ENCODE data around the gene PFKL. TPM values are rescaled to one million over a fixed set of nuclear protein-coding genes. Genes with fewer than 3 reads are reported as not detected.
"Not testable (repeated sequence)": the region's sequence is repeated elsewhere in the genome, so short reads cannot be mapped to it uniquely, and the experiment has no call there.

Gene PFKL
- total and polyA plus RNA-seq, 12 donors, result 16.6 to 123 (median 94.1) TPM

DNA sequence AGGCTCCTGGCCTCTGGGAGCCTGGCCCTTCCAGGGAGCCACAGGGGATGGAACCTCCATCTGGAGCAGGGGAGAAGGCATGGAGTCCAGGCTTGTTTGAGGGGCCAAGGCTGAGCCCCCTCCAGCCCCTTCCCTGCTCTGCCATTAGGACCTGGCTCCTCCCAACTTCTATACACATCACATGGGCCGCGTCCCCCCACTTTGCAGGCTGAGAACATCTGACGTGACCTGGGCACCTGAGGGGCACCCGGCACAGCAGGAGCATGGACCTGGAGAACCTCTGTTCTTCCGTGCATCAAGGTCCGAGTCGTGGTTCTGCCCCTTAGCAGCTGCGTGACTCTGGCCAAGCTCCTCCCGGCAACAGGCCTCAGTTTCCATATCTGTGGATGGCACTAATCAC, 18.1 kb upstream of the PFKL start:
- intact Hi-C loops (cut with DNase I), result no loop called here
- 88 to 100% (median 94%) methylated on average over 3 to 9 of the region's 9 CpGs for WGBS, 4 donors
- Histone ChIP-seq H3K4me1 (replicated peaks in 1 of 2) (peaks cover 0 to 6% of the 10 kb centered on the region in 2 donors), H3K36me3 (replicated peaks in 1 of 2) (no peaks in the 10 kb centered on the region), H3K27me3 (peaks cover 13% of the 10 kb centered on the region), H3K9me3 (replicated peaks in 1 of 3) (no peaks in the 10 kb centered on the region), H3K4me3 (no peak overlapping the region), H3K27ac (no peak overlapping the region)
- no peak for DNase-seq
- TF ChIP-seq, protein P1, sequence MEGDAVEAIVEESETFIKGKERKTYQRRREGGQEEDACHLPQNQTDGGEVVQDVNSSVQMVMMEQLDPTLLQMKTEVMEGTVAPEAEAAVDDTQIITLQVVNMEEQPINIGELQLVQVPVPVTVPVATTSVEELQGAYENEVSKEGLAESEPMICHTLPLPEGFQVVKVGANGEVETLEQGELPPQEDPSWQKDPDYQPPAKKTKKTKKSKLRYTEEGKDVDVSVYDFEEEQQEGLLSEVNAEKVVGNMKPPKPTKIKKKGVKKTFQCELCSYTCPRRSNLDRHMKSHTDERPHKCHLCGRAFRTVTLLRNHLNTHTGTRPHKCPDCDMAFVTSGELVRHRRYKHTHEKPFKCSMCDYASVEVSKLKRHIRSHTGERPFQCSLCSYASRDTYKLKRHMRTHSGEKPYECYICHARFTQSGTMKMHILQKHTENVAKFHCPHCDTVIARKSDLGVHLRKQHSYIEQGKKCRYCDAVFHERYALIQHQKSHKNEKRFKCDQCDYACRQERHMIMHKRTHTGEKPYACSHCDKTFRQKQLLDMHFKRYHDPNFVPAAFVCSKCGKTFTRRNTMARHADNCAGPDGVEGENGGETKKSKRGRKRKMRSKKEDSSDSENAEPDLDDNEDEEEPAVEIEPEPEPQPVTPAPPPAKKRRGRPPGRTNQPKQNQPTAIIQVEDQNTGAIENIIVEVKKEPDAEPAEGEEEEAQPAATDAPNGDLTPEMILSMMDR (IDR thresholded peaks at IDR 0.05), result no peak
- TF ChIP-seq POLR2A (IDR thresholded peaks at IDR 0.05), result no peak

DNA sequence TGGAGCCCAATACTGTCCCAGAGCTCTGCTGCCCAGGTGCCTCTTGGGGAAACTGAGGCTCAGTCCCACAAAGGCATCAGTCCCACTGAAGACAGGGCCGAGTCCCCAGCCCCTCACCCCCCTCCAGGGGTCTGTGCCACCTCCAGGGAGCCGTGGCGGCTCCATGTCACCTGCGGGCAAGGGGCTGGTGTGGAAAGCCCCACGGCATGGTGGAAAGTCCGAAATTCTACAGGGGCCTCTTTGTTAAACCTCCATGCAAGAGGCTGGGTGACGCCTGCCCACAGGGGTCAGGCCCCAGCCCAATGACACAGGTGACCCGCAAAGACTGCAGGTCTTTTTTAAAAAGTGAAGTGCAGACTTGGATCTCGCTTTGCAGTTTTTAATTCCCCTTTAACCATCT, 17.5 kb upstream of the PFKL start:
- Histone ChIP-seq H3K27ac (no peak overlapping the region), H3K36me3 (replicated peaks in 1 of 2) (no peaks in the 10 kb centered on the region), H3K4me3 (no peak overlapping the region), H3K4me1 (replicated peaks in 1 of 2) (peaks cover 0 to 6% of the 10 kb centered on the region in 2 donors), H3K9me3 (replicated peaks in 1 of 3) (no peaks in the 10 kb centered on the region), H3K27me3 (peaks cover 18% of the 10 kb centered on the region)
- 78 to 87% (median 86%) methylated on average over 3 to 9 of the region's 9 CpGs for WGBS, 4 donors
- intact Hi-C loops (cut with DNase I), result no loop called here
- no peak for DNase-seq
- TF ChIP-seq POLR2A (IDR thresholded peaks at IDR 0.05), result no peak
- TF ChIP-seq, protein P1 (IDR thresholded peaks at IDR 0.05), result no peak

DNA sequence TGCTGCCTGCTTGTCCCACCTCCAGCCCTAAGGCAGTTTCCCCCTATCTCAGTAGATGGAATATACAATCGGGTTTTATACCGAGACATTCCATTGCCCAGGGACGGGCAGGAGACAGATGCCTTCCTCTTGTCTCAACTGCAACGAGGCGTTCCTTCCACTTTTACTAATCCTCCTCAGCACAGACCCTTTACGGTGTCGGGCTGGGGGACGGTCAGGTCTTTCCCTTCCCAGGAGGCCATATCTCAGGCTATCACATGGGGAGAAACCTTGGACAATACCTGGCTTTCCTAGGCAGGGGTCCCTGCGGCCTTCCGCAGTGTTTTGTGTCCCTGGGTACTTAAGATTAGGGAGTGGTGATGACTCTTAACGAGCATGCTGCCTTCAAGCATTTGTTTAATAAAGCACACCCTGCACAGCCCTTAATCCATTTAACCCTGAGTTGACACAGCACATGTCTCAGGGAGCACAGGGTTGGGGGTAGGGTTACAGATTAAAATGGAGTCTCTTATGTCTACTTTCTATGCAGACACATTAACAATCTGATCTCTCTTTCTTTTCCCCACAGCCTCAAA, 16.6 kb upstream of the PFKL start:
- H3K9me3 ChIP-seq (replicated peaks in 1 of 3); H3K4me1 ChIP-seq (replicated peaks in 1 of 2); H3K36me3 ChIP-seq (replicated peaks in 1 of 2); intact Hi-C loops (cut with DNase I); DNase-seq; H3K4me3 ChIP-seq; H3K27ac ChIP-seq: not testable (repeated sequence)
- peaks cover 18% of the 10 kb centered on the region for H3K27me3 ChIP-seq
- WGBS, 4 donors, result 67 to 86% (median 76%) methylated on average over 11 of the region's 11 CpGs

DNA sequence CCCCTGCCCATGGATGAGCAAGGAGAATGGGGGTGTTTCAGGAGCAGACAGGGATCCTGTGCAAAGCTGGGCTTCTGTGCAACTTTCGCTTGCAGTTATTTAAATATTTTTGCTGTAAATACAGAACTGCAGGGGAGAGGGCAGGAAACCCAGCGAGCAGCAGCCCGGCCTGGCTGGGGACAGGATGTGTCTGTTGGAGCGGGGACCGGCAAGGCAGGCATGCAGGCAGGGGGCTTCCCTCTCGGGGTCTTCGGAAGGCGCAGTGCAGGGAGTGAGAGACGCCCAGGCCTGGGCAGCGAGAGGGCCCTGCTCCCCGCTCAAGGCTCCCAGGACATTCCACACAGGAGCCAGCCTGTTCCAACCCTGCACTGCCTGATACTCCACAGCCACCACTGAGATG, 15.9 kb upstream of the PFKL start:
- Histone ChIP-seq H3K4me3 (no peak overlapping the region), H3K36me3 (replicated peaks in 1 of 2) (no peaks in the 10 kb centered on the region), H3K9me3 (replicated peaks in 1 of 3) (no peaks in the 10 kb centered on the region), H3K27me3 (peaks cover 18% of the 10 kb centered on the region), H3K27ac (no peak overlapping the region), H3K4me1 (replicated peaks in 1 of 2) (peaks cover 0 to 6% of the 10 kb centered on the region in 2 donors)
- no peak for TF ChIP-seq POLR2A (IDR thresholded peaks at IDR 0.05)
- TF ChIP-seq, protein P1 (IDR thresholded peaks at IDR 0.05), result no peak
- intact Hi-C loops (cut with DNase I), result no loop called here
- 72 to 74% (median 72%) methylated on average over 9 to 11 of the region's 11 CpGs for WGBS, 4 donors
- DNase-seq, result no peak

Measured in adrenal gland (tissue), 12 donors.